Lung (tissue), 12 donors: ENCODE data around the gene GNAT1. TPM values are rescaled to one million over a fixed set of nuclear protein-coding genes. Genes with fewer than 3 reads are reported as not detected.

Source experiments
- ATAC-seq: fragments of 200-7000 bp; cut with Tn5 transposase; one replicate; pipeline ENCODE4 v1.9.1; 2020; ENCODE audit warnings: moderate number of reproducible peaks; ENCODE audit not compliant: insufficient read depth, low FRiP score
- DNase-seq, 3 donors: peaks; one replicate each; pipeline ENCODE4 v3.0.0-alpha.2; 2013 to 2017
- H3K27ac ChIP-seq, 2 donors: one replicate each; pipeline ENCODE4 v1.5.1; 2013; ENCODE audit warnings: mild to moderate bottlenecking in 2 of 2, moderate library complexity in 2 of 2, control low read depth in 1 of 2, inconsistent platforms in 1 of 2, low read depth in 1 of 2, low read length in 1 of 2
- H3K27me3 ChIP-seq, 3 donors: one replicate each; pipeline ENCODE4 v1.5.1; 2013; ENCODE audit warnings: low read length in 2 of 3; ENCODE audit not compliant: control insufficient read depth in 3 of 3, insufficient read depth in 3 of 3
- H3K36me3 ChIP-seq, 4 donors: one replicate each; pipeline ENCODE4 v1.5.1; 2013; ENCODE audit warnings: low read length in 4 of 4, mild to moderate bottlenecking in 1 of 4, moderate library complexity in 1 of 4; ENCODE audit not compliant: control insufficient read depth in 4 of 4, insufficient read depth in 4 of 4
- H3K4me1 ChIP-seq, 5 donors: one replicate each; pipeline ENCODE4 v1.5.1; 2013; ENCODE audit warnings: low read length in 5 of 5, mild to moderate bottlenecking in 2 of 5, moderate library complexity in 1 of 5; ENCODE audit not compliant: control insufficient read depth in 5 of 5, insufficient read depth in 5 of 5
- H3K4me3 ChIP-seq: one replicate; pipeline ENCODE4 v1.5.1; 2013; ENCODE audit warnings: mild to moderate bottlenecking, control low read depth, moderate library complexity
- H3K9ac ChIP-seq, 2 donors: one replicate each; pipeline ENCODE4 v1.5.1; 2013; ENCODE audit warnings: low read length in 2 of 2, control low read depth in 1 of 2; ENCODE audit not compliant: insufficient read depth in 1 of 2
- H3K9me3 ChIP-seq, 4 donors: one replicate each; pipeline ENCODE4 v1.5.1; 2013; ENCODE audit warnings: low read length in 3 of 4, mild to moderate bottlenecking in 1 of 4, moderate library complexity in 1 of 4; ENCODE audit not compliant: control insufficient read depth in 4 of 4, insufficient read depth in 3 of 4
- WGBS, 2 donors: extraction: QIAGEN DNeasy Blood & Tissue Kit; methylation state at CpG; one replicate each; pipeline ENCODE4 v1.1.7; 2013; 5-methylcytosine and 5-hydroxymethylcytosine counted together
- polyA plus RNA-seq, 2 donors: library from polyadenylated mRNA; stranded (reverse); fragments of 200-250 nt; gene quantifications; one replicate each; pipeline ENCODE4 v1.2.1, GENCODE V29; 2013
- total RNA-seq, 2 donors: library from RNA; depleted of rRNA in 1 of 2; stranded (reverse); fragments of >200 nt in 1 of 2; gene quantifications; one replicate each; pipeline ENCODE4 v1.2.1, GENCODE V29; 2014 to 2021
- TF ChIP-seq, protein P1 (sequence below): IDR thresholded peaks from 2 replicates; pipeline ENCODE4 v1.5.1; 2012; ENCODE audit warnings: mild to moderate bottlenecking; ENCODE audit errors: control extremely low read depth, extremely low read depth
- donor health status: control.
- donor health status: control.
- donor health status: Bipolar disorder and iron deficiency.
- donor health status: healthy.
- donor health status: DM: yes; HTN: yes; CAD: no.

Gene GNAT1
- total and polyA plus RNA-seq, 4 donors, result 0.05 to 0.16 TPM; not detected in 2

DNA sequence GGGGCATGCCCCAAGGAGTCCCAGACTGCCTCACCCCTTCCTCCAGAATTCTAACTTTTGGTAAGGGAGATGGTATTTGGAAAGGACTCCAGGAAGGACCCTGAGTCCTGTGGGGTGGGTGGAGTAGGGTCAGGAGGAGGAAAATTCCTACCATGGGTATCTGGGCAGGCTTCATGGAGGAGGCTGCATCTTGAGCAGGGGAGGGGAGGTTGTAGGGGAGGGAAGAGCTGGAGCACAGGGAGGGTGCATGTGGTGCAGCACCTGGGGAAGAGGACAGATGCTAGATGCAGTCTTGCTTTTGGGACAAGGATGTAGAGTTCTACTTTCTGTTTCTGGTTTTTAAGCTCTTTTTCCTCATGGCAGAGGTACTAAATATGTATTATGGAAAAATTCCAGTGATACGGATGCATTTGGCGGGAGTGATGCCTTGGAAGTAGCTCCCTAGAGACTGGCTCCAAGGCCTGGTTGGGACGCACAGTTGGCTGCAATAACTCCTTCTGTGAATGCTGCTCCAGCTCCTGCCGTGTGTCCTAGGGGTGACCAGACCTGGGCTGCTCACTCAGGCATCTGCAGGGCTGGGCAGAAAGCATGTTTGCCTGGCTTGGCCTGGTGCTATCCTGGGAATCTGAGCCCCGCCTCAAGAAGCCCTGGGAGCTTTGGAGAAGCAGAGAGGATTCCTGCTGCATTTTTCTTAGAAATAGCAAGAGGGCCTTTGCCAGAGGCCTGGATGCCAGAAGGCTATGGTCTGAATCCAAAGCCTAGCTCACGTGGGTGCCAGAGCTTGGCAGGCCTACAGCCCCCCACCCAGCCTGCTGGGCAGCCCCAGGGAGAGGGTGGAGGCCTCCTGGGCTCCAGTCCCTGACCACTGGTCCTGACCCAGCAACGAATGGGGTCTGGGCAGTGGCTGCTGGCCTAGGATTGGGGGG is 26.2 kb upstream of the GNAT1 start:
- Histone ChIP-seq H3K9ac (peak overlapping the region in 1 of 2 donors; percentile 63), H3K36me3 (peaks cover 0 to 4% (median under 1%) of the 10 kb centered on the region in 4 donors), H3K27ac (peak overlapping the region; percentile 58 to 86), H3K27me3 (no peaks in the 10 kb centered on the region), H3K4me1 (peaks cover 7 to 88% (median 52%) of the 10 kb centered on the region in 5 donors), H3K4me3 (no peak overlapping the region), H3K9me3 (no peaks in the 10 kb centered on the region)
- TF ChIP-seq, protein P1, sequence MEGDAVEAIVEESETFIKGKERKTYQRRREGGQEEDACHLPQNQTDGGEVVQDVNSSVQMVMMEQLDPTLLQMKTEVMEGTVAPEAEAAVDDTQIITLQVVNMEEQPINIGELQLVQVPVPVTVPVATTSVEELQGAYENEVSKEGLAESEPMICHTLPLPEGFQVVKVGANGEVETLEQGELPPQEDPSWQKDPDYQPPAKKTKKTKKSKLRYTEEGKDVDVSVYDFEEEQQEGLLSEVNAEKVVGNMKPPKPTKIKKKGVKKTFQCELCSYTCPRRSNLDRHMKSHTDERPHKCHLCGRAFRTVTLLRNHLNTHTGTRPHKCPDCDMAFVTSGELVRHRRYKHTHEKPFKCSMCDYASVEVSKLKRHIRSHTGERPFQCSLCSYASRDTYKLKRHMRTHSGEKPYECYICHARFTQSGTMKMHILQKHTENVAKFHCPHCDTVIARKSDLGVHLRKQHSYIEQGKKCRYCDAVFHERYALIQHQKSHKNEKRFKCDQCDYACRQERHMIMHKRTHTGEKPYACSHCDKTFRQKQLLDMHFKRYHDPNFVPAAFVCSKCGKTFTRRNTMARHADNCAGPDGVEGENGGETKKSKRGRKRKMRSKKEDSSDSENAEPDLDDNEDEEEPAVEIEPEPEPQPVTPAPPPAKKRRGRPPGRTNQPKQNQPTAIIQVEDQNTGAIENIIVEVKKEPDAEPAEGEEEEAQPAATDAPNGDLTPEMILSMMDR, result no peak
- DNase-seq (peak; percentile 72 to 78 (median 75)), ATAC-seq (no peak)
- 44 to 58% methylated on average over 7 of the region's 7 CpGs for WGBS, 2 donors

DNA sequence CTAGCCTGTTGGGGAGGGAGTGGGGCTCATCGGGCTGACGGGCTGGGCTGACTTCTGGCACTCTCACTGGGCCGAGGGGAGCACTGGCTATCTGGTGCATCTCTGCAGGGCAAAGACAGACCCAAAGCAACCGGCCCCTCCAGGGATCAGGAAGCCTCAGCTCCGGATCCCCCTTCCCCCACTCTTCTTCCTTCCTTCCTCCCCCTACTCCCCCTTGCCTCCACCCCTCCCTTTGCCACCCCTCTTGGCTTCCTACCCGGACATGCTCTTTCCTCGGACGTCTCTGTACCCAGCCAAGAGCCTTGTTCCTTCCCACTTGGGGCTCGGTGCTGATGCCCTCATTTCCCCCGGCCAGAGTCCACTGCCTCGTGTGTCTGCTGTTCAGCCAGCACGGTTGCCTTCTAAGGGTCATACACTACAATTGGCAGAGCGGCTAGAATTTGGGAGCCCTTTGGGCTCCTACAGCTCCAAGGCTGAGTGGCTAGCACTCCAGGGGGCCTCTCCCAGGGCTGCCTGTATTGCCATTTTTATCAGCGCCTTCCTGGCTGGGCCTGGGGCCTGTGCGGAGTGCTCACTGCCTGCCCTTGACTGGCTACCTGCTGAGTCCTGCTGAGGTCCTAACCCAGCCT is 25.4 kb upstream of the GNAT1 start:
- TF ChIP-seq, protein P1, result no peak
- peak overlapping the region; percentile 58 to 86 for H3K27ac ChIP-seq
- H3K9ac ChIP-seq, result peak overlapping the region; percentile 10 to 63
- H3K9me3 ChIP-seq, result no peaks in the 10 kb centered on the region
- 29 to 31% methylated on average over 15 of the region's 15 CpGs for WGBS, 2 donors
- H3K36me3 ChIP-seq, result peaks cover 0 to 3% (median 0%) of the 10 kb centered on the region in 4 donors
- peaks cover 7 to 89% (median 52%) of the 10 kb centered on the region in 5 donors for H3K4me1 ChIP-seq
- H3K4me3 ChIP-seq, result no peak overlapping the region
- H3K27me3 ChIP-seq, result no peaks in the 10 kb centered on the region
- no peak for ATAC-seq
- DNase-seq, result peak; percentile 65 to 86 (median 75)

DNA sequence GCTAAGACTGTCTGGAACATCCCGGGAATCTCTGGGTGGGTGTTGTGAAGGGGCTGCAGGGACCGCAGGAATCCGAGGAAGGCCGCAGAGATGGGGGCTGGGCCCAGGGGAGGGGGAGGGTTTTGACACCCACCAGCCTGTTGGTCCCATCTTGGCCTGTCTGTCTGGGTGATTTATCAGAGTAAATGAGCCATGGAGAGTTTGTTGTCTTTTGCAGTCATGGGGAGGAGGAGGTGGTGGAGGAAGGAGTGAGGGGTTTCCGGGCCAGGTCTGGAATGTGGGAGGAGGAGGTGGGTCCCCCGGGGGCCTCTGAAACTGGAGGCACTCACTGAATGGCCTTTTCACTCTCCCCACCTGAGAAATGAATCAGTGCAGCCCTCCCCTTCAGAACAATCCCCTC is 24.8 kb upstream of the GNAT1 start:
- H3K4me3 ChIP-seq, result no peak overlapping the region
- no peak for ATAC-seq
- WGBS, 2 donors, result 51 to 65% methylated on average over 6 of the region's 6 CpGs
- H3K36me3 ChIP-seq, result no peaks in the 10 kb centered on the region
- H3K9me3 ChIP-seq, result no peaks in the 10 kb centered on the region
- peaks cover 7 to 89% (median 54%) of the 10 kb centered on the region in 5 donors for H3K4me1 ChIP-seq
- TF ChIP-seq, protein P1, result no peak
- no peak for DNase-seq
- no peaks in the 10 kb centered on the region for H3K27me3 ChIP-seq
- peak overlapping the region in 1 of 2 donors; percentile 85 for H3K27ac ChIP-seq
- peak overlapping the region in 1 of 2 donors; percentile 63 for H3K9ac ChIP-seq
